ENCODE data around the gene TRIM37.

DNA sequence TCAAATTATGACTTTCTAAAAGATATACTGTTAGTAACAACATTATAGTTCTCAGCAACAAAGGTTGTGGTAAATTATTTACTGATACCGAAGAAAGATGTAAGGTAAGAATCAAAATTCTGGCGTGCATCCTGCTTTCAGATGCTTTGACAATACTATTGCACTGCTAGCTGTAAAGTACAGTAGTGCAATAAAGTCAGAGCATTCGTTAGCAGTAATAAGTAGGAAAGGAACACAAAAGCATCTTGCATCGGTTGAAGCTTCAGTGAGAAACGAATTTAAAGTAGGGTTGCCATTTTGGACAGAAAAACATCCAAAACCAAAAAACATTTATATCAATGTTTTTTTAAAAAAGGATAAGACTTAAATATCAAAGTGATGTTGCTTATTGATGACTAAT, 44.3 kb upstream of the TRIM37 start:
- no peak for TF ChIP-seq BACH1 (IDR thresholded peaks at IDR 0.05; ENCODE audit: low read length)
- no peak for TF ChIP-seq FOSL1 (IDR thresholded peaks at IDR 0.05; ENCODE audit: insufficient read depth, low read depth, low read length)
- no peak for TF ChIP-seq BRCA1 (IDR thresholded peaks at IDR 0.05; ENCODE audit: low read depth, low read length)

Data from H1 (cell line).